Inferior parietal cortex (tissue), 1 donor: Measurements from ENCODE around the gene ALK.
A peak's percentile ranks its signal among the peaks of the same experiment; 100 is the strongest.

ENCODE experiments used
- DNase-seq: peaks from one replicate; pipeline ENCODE4 v3.0.0-alpha.2; 2016; ENCODE audit errors: extremely low spot score

The ALK gene

DNA sequence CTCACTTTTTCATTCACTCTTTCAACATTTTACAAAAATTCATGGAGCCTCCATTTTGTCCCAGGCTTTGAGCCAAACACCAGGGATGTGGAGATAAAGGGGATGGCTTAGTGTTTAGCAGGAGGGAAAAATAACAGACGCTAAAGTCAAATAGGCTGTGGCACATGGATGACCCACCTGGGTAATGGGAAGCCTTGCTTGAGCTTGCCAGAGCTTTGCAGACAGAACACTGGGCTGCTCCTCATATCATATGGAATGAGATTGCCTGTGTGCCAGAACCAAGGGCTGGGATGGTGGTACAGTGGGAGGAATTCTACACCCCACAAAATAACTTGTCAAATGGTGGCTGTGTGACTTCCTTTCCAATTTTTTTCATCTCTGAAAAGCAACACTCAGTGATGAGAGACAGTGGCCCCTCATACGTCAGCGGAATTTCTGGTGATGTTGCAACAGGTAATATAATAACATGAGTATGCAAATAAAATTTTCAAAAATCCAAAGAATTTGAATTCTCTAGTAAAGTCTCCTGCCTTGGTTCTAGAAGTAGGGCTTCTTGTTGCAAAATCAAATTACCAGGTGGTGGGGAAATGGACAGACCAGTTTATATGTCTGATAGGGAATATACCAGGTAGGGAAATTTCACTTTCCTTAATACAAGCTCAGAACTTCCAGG lies 553.3 kb downstream of the ALK start:
- DNase-seq = no peak

DNA sequence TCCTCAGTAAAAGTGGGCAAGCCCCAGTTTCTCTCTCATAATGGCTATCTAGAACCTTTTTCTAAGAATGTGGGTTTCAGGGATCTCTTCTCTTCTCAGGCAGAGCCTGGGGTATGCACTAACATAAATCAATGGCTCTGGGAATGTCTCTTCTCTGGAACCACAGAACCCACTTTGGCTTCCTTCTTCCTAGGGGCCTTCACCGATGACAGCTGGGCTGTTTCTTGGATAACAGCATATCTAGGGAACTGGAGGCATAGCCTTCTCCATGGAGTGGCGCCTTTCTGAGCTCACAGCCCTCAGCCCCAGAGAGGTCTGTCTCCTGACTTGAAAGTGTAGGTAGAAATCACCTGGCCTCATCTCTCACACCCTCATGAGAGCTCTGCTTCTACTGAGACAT lies 558.3 kb downstream of the ALK start:
- no peak for DNase-seq

DNA sequence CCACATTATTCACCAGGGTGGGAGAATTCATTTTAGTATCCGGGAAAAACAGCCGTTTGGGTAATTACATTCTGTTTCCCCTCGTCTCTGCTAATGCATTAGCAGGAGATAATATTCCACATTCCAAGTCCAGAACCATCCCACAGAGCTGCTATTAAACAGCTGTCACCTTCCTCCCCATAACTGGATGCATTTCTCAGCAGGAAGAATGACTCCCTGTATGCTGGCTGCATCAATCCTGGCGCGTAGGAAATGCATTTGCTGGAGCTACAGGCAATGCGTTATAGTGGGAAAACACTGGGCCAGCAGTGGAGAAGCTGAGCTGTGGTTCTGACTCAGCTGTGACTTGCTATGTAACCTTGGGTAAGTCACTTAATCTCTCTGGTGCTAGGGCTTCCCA lies 560.2 kb downstream of the ALK start:
- no peak for DNase-seq

DNA sequence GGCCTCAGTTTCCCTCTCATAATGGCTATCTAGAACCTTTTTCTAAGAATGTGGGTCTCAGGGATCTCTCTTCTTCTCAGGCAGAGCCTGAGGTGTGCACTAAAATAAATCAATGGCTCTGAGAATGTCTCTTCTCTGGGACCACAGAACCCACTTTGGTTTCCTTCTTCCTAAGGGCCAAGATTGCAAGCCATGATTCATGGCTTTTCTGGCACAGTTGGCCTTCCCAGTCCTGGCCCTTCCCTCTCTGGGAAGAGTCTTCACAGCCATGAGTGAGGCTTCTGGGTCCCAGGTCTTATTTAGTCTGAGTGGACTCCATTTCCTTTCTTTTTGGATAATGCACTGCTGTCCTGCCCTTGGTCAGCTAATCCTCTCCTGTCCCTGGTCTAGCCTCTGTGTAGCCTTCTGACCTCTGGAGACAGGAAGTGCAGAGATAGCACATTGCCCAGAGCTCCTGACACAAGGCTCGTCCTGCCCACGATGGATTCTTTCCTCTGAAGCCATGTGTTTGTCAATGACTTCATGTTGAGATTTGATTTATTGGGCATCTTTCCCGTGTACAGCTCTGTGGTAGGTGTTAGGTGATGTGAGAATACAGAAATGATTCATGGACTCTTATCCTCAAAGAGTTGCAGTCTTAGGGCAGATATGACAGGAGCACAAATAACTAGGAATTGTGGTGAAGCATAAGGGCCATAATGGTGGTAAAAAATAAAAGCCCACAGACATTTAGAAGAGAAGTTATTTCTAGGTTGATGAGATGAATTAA lies 561.2 kb downstream of the ALK start:
- peak; percentile 25 for DNase-seq

- DNase-seq = no peak
These were observed 567.9 kb downstream of the ALK start for GRCh38 chr2:29353403-29353991.

GRCh38 chr2:29351916-29352591 lies 569.3 kb downstream of the ALK start:
- DNase-seq = no peak

GRCh38 chr2:29351248-29351647 lies 570.1 kb downstream of the ALK start:
- DNase-seq = no peak

DNA sequence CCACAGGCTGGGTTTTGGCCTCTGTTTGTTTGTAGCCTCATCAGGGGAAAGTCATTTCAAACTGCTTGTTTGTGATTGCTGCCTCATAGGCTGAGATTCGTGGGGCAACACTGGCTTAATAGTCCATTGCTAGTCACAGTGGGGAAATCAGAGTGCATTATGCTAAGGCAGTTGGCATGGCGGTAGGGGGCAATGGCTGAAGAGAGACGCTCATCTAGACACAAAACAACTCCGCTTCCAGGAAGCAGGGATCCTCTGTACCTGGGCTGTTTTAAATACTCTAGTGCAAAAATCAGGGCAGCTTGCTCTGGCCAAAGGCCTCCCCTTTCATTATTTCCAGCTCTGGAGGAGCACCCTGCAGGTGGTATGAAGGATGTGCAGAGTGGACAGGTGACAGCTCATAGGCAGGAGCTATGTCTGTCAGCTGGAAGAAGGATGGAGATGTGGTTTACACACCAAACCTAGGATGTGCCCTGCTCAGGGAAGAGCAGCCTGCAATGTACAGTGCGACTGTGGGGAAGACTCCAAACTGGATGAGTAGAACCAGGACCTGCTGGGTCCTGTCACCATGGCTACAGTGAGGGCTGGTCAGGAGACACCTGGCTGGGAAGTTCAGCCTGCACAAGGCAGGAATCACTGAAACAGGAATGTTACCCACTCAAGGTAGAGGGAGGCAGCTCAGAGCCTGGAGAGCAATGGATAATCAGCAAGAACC lies 571.9 kb downstream of the ALK start:
- DNase-seq = no peak

GRCh38 chr2:29347774-29348461 lies 573.5 kb downstream of the ALK start:
- no peak for DNase-seq

GRCh38 chr2:29345236-29345635 lies 576.1 kb downstream of the ALK start:
- no peak for DNase-seq

GRCh38 chr2:29343830-29344229 lies 577.6 kb downstream of the ALK start:
- DNase-seq = no peak

- no peak for DNase-seq
These were observed 584.8 kb downstream of the ALK start for GRCh38 chr2:29336341-29337241.

- DNase-seq = no peak
These were observed 586.0 kb downstream of the ALK start for GRCh38 chr2:29335396-29335795.

DNA sequence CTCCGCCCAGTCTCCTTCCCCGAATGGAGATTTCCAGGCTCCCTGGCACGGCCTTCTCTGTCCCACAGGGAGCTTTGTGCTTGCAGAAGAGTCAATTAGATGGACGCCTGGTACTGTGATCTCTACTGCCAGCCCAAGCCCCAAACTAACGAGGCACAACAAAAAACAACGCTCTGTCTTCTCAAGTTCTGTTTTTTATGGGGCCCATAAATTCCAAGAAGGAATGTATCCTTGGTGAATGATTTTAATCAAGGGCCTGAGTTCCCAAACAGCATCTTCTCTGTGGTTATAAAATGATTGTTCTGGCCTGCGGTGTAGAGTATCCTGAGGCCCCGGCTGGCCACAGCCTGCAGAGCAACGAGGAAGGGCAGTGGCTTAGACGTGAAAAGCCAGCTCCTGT lies 586.7 kb downstream of the ALK start:
- no peak for DNase-seq

DNA sequence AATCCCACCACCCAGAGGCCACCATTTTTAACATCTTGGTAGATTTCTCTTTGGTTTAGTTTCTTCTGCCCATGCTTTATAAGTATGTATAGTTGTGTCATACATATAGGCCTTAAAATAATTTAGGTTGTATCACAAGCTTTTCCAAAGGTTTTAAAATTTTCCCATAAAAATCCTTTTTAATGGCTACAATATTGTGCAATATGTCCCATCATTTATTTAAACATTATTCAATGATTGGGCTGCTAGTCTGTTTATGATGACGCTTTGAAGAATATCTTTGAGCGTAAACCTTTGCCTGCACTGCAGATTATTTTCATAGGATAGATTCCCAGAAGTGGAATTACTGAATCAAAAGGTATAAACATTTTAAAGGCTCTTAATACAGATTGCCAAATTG lies 588.8 kb downstream of the ALK start:
- DNase-seq = no peak

DNA sequence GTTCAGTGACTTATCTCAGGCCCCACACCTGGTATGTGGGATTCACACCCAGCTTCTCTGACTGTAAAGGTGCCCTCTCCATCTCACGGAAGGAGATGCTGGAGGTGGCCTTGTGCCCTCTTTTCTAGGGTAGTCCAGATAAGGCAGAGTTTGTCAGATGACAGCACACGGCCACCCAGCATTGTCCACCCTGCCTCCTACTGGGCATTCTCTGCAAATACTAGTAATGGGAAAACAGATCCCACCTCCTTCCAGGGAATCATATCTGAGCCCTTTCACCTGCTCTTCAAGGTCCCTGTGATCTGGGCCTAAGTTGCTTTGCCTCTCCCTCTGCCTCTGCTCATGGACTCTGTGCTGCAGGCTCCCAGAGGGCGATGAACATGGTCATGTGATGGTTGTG lies 591.5 kb downstream of the ALK start:
- DNase-seq = no peak

GRCh38 chr2:29326926-29327325 lies 594.5 kb downstream of the ALK start:
- DNase-seq = no peak

DNA sequence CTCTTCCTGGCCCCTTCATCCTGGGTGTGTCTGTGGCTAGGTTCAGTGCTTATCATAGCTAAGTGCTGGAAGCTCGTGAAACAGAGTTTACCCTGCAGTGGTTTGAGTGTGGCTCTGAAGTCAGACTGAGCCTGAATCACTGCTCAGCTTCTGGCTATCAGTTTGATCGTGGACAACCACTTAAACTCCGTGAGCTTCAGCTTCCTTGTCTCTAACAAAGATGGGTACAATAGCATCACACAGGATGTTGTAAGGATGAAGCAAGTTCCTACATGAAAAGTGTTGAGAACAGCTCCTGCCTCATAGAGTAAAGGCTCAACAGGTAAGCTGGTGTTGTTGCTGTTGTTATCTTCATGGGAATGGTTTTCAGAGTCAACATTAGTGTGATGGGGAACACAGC lies 595.8 kb downstream of the ALK start:
- no peak for DNase-seq

- DNase-seq = no peak
These were observed 597.4 kb downstream of the ALK start for GRCh38 chr2:29323961-29324360.

- no peak for DNase-seq
These were observed 598.1 kb downstream of the ALK start for GRCh38 chr2:29323301-29323700.
